HEK293 (cell line): ENCODE measurements around the gene FBXO33.

Source experiments
- CTCF ChIA-PET: fragments of 350-600 bp; formaldehyde crosslinking; extraction: SDS; loops from one replicate; lab custom pipeline; 2021; ENCODE audit warnings: antibody characterized with exemption; lab: Yijun Ruan, JAX
- POLR2A ChIA-PET: fragments of 300-600 bp; formaldehyde crosslinking; extraction: SDS; loops from one replicate; lab custom pipeline; 2020; ENCODE audit warnings: antibody characterized with exemption, inconsistent platforms; lab: Yijun Ruan, JAX
- H3K27ac ChIP-seq: fragments of 200-500 bp; sonication (Bioruptor generic); 2 replicates; pipeline ENCODE4 v1.5.1; 2014; ENCODE audit warnings: low read depth, low read length, control low read depth, inconsistent platforms; ENCODE audit errors: extremely low read depth
- H3K36me3 ChIP-seq, 2 experiments: fragments of 200-500 bp in 1 of 2; sonication (Bioruptor generic) in 1 of 2; 1 replicate in 1 of 2; 2 replicates in 1 of 2; pipeline ENCODE4 v1.5.1; 2014 to 2017; ENCODE audit warnings: inconsistent platforms in 2 of 2, low read length in 2 of 2; ENCODE audit not compliant: control insufficient read depth in 2 of 2, insufficient read depth in 1 of 2
- H3K4me1 ChIP-seq: fragments of 200-500 bp; sonication (Bioruptor generic); 2 replicates; pipeline ENCODE4 v1.5.1; 2014; ENCODE audit warnings: mild to moderate bottlenecking, low read length, inconsistent platforms; ENCODE audit not compliant: control insufficient read depth, insufficient read depth
- H3K4me3 ChIP-seq: 2 replicates; pipeline ENCODE4 v1.5.1; 2011; ENCODE audit warnings: low read depth, mild to moderate bottlenecking, control low read depth, low read length, moderate library complexity
- H3K9me3 ChIP-seq: fragments of 200-500 bp; sonication (Bioruptor generic); 2 replicates; pipeline ENCODE4 v1.5.1; 2014; ENCODE audit warnings: low read depth, low read length, inconsistent platforms; ENCODE audit not compliant: control insufficient read depth, insufficient read depth
- PATZ1 ChIP-seq: fragments of 450-650 bp; formaldehyde crosslinking; IDR thresholded peaks from 2 replicates; pipeline ENCODE4 v1.5.1; 2016; ENCODE audit warnings: missing biosample characterization, missing genetic modification characterization
- REPIN1 ChIP-seq: fragments of 450-650 bp; formaldehyde crosslinking; IDR thresholded peaks from 2 replicates; pipeline ENCODE4 v1.5.1; 2017; ENCODE audit warnings: missing biosample characterization, missing genetic modification characterization, low read depth
- ZBTB20 ChIP-seq: fragments of 450-650 bp; formaldehyde crosslinking; IDR thresholded peaks from 2 replicates; pipeline ENCODE4 v1.5.1; 2016; ENCODE audit warnings: missing biosample characterization, missing genetic modification characterization
- ZNF311 ChIP-seq: fragments of 450-650 bp; formaldehyde crosslinking; IDR thresholded peaks from 2 replicates; pipeline ENCODE4 v1.5.1; 2017; ENCODE audit warnings: missing biosample characterization, missing genetic modification characterization, borderline replicate concordance
- ZNF585B ChIP-seq: fragments of 450-650 bp; formaldehyde crosslinking; IDR thresholded peaks from 2 replicates; pipeline ENCODE4 v1.5.1; 2016; ENCODE audit warnings: missing biosample characterization, missing genetic modification characterization
- ZNF621 ChIP-seq: fragments of 450-650 bp; formaldehyde crosslinking; IDR thresholded peaks from 2 replicates; pipeline ENCODE4 v1.5.1; 2017; ENCODE audit warnings: missing biosample characterization, missing genetic modification characterization
- ZNF791 ChIP-seq: fragments of 450-650 bp; formaldehyde crosslinking; IDR thresholded peaks from 2 replicates; pipeline ENCODE4 v1.5.1; 2016; ENCODE audit warnings: missing biosample characterization, missing genetic modification characterization
- TF ChIP-seq, protein P1 (sequence below): fragments of 450-650 bp; formaldehyde crosslinking; conservative IDR thresholded peaks from 2 replicates; pipeline ENCODE4 v1.5.1; 2016; ENCODE audit warnings: low read depth, missing biosample characterization, missing genetic modification characterization
- TF ChIP-seq, protein P2 (sequence below): fragments of 450-650 bp; formaldehyde crosslinking; IDR thresholded peaks from 2 replicates; pipeline ENCODE4 v1.5.1; 2016; ENCODE audit warnings: missing biosample characterization, missing genetic modification characterization, borderline replicate concordance
- TF ChIP-seq, protein P3 (sequence below): fragments of 450-650 bp; formaldehyde crosslinking; IDR thresholded peaks from 2 replicates; pipeline ENCODE4 v1.5.1; 2017; ENCODE audit warnings: missing biosample characterization, missing genetic modification characterization
- TF ChIP-seq, protein P4 (sequence below): fragments of 450-650 bp; formaldehyde crosslinking; IDR thresholded peaks from 2 replicates; pipeline ENCODE4 v1.5.1; 2016; ENCODE audit warnings: missing biosample characterization, missing genetic modification characterization
- TF ChIP-seq, protein P5 (sequence below): fragments of 450-650 bp; formaldehyde crosslinking; IDR thresholded peaks from 2 replicates; pipeline ENCODE4 v1.5.1; 2017; ENCODE audit warnings: missing biosample characterization, missing genetic modification characterization

Gene FBXO33

GRCh38 chr14:39374851-39375250 lies 57.4 kb downstream of the FBXO33 start:
- no peak overlapping the region for H3K27ac ChIP-seq
- no peaks in the 10 kb centered on the region for H3K4me1 ChIP-seq
- POLR2A ChIA-PET = interaction anchor here (0.7 kb wide), 1 partner anchor 205 kb away, joined by 7 read pairs; the partner anchor contains the start of gene TRAPPC6B
- no peak overlapping the region for H3K4me3 ChIP-seq
- H3K36me3 ChIP-seq = no peaks in the 10 kb centered on the region
- no peak for TF ChIP-seq ZNF311 (tag by site-specific recombination)
- CTCF ChIA-PET = interaction anchor here (0.6 to 2.4 kb wide), 5 partner anchors 15 to 148 kb away, joined by 3 to 8 read pairs (median 4); no protein-coding TSS in a partner anchor
- H3K9me3 ChIP-seq = no peaks in the 10 kb centered on the region

- ChIA-PET POLR2A (no interaction called here), CTCF (interaction anchor here (0.6 to 1.4 kb wide), 2 partner anchors 104 to 141 kb away, joined by 3 to 8 read pairs; no protein-coding TSS in a partner anchor)
- no peak overlapping the region for H3K27ac ChIP-seq
- no peaks in the 10 kb centered on the region for H3K36me3 ChIP-seq
- no peaks in the 10 kb centered on the region for H3K9me3 ChIP-seq
- H3K4me1 ChIP-seq = no peaks in the 10 kb centered on the region
- H3K4me3 ChIP-seq = no peak overlapping the region
- no peak for TF ChIP-seq PATZ1 (tag by site-specific recombination)
- no peak for TF ChIP-seq ZNF585B (tag by site-specific recombination)
- TF ChIP-seq, protein P1, sequence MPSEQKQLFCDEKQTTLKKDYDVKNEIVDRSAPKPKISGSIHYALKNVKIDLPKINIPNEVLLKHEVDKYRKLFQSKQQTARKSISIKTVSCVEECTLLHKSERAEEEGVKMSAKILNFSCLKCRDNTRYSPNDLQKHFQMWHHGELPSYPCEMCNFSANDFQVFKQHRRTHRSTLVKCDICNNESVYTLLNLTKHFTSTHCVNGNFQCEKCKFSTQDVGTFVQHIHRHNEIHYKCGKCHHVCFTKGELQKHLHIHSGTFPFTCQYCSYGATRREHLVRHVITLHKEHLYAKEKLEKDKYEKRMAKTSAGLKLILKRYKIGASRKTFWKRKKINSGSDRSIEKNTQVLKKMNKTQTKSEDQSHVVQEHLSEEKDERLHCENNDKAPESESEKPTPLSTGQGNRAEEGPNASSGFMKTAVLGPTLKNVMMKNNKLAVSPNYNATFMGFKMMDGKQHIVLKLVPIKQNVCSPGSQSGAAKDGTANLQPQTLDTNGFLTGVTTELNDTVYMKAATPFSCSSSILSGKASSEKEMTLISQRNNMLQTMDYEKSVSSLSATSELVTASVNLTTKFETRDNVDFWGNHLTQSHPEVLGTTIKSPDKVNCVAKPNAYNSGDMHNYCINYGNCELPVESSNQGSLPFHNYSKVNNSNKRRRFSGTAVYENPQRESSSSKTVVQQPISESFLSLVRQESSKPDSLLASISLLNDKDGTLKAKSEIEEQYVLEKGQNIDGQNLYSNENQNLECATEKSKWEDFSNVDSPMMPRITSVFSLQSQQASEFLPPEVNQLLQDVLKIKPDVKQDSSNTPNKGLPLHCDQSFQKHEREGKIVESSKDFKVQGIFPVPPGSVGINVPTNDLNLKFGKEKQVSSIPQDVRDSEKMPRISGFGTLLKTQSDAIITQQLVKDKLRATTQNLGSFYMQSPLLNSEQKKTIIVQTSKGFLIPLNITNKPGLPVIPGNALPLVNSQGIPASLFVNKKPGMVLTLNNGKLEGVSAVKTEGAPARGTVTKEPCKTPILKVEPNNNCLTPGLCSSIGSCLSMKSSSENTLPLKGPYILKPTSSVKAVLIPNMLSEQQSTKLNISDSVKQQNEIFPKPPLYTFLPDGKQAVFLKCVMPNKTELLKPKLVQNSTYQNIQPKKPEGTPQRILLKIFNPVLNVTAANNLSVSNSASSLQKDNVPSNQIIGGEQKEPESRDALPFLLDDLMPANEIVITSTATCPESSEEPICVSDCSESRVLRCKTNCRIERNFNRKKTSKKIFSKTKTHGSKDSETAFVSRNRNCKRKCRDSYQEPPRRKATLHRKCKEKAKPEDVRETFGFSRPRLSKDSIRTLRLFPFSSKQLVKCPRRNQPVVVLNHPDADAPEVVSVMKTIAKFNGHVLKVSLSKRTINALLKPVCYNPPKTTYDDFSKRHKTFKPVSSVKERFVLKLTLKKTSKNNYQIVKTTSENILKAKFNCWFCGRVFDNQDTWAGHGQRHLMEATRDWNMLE = no peak
- no peak for TF ChIP-seq ZBTB20 (tag by site-specific recombination)
- TF ChIP-seq, protein P2, sequence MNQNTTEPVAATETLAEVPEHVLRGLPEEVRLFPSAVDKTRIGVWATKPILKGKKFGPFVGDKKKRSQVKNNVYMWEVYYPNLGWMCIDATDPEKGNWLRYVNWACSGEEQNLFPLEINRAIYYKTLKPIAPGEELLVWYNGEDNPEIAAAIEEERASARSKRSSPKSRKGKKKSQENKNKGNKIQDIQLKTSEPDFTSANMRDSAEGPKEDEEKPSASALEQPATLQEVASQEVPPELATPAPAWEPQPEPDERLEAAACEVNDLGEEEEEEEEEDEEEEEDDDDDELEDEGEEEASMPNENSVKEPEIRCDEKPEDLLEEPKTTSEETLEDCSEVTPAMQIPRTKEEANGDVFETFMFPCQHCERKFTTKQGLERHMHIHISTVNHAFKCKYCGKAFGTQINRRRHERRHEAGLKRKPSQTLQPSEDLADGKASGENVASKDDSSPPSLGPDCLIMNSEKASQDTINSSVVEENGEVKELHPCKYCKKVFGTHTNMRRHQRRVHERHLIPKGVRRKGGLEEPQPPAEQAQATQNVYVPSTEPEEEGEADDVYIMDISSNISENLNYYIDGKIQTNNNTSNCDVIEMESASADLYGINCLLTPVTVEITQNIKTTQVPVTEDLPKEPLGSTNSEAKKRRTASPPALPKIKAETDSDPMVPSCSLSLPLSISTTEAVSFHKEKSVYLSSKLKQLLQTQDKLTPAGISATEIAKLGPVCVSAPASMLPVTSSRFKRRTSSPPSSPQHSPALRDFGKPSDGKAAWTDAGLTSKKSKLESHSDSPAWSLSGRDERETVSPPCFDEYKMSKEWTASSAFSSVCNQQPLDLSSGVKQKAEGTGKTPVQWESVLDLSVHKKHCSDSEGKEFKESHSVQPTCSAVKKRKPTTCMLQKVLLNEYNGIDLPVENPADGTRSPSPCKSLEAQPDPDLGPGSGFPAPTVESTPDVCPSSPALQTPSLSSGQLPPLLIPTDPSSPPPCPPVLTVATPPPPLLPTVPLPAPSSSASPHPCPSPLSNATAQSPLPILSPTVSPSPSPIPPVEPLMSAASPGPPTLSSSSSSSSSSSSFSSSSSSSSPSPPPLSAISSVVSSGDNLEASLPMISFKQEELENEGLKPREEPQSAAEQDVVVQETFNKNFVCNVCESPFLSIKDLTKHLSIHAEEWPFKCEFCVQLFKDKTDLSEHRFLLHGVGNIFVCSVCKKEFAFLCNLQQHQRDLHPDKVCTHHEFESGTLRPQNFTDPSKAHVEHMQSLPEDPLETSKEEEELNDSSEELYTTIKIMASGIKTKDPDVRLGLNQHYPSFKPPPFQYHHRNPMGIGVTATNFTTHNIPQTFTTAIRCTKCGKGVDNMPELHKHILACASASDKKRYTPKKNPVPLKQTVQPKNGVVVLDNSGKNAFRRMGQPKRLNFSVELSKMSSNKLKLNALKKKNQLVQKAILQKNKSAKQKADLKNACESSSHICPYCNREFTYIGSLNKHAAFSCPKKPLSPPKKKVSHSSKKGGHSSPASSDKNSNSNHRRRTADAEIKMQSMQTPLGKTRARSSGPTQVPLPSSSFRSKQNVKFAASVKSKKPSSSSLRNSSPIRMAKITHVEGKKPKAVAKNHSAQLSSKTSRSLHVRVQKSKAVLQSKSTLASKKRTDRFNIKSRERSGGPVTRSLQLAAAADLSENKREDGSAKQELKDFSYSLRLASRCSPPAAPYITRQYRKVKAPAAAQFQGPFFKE (tag by site-specific recombination) = no peak
- no peak for TF ChIP-seq ZNF791 (tag by site-specific recombination)
Observed at GRCh38 chr14:39372656-39373055, 59.6 kb downstream of the FBXO33 start.

DNA sequence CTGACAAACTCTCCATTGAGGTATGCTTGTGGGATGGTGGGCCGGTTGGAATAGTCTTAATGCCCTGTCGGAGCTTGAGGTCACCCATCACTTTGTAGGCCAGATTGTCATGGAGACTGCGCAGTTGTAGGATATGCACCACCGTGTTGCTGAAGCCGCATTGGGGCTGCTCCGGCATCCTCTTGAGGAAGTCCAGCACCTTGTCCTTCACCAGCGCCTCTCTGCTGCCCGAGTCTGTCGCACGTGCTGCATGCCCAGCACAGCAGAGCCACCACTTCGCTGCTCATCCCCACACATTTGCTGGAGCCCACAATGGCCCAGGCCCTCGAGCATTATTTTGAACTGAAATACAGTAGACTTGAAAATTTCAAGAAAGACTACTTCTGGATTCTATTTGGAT lies 61.8 kb downstream of the FBXO33 start:
- ChIA-PET POLR2A (no interaction called here), CTCF (interaction anchor here (2.7 kb wide), 1 partner anchor 138 kb away, joined by 21 read pairs; no protein-coding TSS in a partner anchor)
- H3K9me3 ChIP-seq = no peaks in the 10 kb centered on the region
- TF ChIP-seq ZNF621 (tag by site-specific recombination) (no peak), REPIN1 (no peak), ZNF585B (tag by site-specific recombination) (no peak)
- TF ChIP-seq, protein P3, sequence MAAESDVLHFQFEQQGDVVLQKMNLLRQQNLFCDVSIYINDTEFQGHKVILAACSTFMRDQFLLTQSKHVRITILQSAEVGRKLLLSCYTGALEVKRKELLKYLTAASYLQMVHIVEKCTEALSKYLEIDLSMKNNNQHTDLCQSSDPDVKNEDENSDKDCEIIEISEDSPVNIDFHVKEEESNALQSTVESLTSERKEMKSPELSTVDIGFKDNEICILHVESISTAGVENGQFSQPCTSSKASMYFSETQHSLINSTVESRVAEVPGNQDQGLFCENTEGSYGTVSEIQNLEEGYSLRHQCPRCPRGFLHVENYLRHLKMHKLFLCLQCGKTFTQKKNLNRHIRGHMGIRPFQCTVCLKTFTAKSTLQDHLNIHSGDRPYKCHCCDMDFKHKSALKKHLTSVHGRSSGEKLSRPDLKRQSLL (tag by site-specific recombination) = no peak
- TF ChIP-seq, protein P4, sequence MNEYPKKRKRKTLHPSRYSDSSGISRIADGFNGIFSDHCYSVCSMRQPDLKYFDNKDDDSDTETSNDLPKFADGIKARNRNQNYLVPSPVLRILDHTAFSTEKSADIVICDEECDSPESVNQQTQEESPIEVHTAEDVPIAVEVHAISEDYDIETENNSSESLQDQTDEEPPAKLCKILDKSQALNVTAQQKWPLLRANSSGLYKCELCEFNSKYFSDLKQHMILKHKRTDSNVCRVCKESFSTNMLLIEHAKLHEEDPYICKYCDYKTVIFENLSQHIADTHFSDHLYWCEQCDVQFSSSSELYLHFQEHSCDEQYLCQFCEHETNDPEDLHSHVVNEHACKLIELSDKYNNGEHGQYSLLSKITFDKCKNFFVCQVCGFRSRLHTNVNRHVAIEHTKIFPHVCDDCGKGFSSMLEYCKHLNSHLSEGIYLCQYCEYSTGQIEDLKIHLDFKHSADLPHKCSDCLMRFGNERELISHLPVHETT (tag by site-specific recombination) = no peak
- TF ChIP-seq, protein P5, sequence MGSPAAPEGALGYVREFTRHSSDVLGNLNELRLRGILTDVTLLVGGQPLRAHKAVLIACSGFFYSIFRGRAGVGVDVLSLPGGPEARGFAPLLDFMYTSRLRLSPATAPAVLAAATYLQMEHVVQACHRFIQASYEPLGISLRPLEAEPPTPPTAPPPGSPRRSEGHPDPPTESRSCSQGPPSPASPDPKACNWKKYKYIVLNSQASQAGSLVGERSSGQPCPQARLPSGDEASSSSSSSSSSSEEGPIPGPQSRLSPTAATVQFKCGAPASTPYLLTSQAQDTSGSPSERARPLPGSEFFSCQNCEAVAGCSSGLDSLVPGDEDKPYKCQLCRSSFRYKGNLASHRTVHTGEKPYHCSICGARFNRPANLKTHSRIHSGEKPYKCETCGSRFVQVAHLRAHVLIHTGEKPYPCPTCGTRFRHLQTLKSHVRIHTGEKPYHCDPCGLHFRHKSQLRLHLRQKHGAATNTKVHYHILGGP (tag by site-specific recombination) = no peak
- no peaks in the 10 kb centered on the region for H3K36me3 ChIP-seq
- no peak overlapping the region for H3K4me3 ChIP-seq
- H3K4me1 ChIP-seq = no peaks in the 10 kb centered on the region
- H3K27ac ChIP-seq = no peak overlapping the region
